Measurements from ENCODE around the gene FHIT. TPM values are rescaled to one million over a fixed set of nuclear protein-coding genes. Genes with fewer than 3 reads are reported as not detected.

Gene FHIT
- total RNA-seq, 1 donor = 2.2 TPM

GRCh38 chr3:60585918-60586317 lies 665.3 kb downstream of the FHIT start:
- no peak for DNase-seq (ENCODE audit: low read depth)
- H3K4me3 ChIP-seq (ENCODE audit: low read depth, low read length) = no peak overlapping the region
- TF ChIP-seq CTCF (IDR thresholded peaks at IDR 0.05; ENCODE audit: insufficient read depth, low read depth, low read length) = no peak

- peak; percentile 16 for DNase-seq (ENCODE audit: low read depth)
Observed at GRCh38 chr3:60584250-60584649, 667.0 kb downstream of the FHIT start.

GRCh38 chr3:60582288-60582687 lies 669.0 kb downstream of the FHIT start:
- peak; percentile 14 for DNase-seq (ENCODE audit: low read depth)
- no peak overlapping the region for H3K4me3 ChIP-seq (ENCODE audit: low read depth, low read length)
- peak; percentile 19 for TF ChIP-seq CTCF (IDR thresholded peaks at IDR 0.05; ENCODE audit: insufficient read depth, low read depth, low read length)

More at GRCh38 chr3:60584250-60584649, 667.0 kb downstream of the FHIT start:
- TF ChIP-seq CTCF (IDR thresholded peaks at IDR 0.05; ENCODE audit: insufficient read depth, low read depth, low read length) = no peak
- H3K4me3 ChIP-seq (ENCODE audit: low read depth, low read length) = no peak overlapping the region

- TF ChIP-seq CTCF (IDR thresholded peaks at IDR 0.05; ENCODE audit: insufficient read depth, low read depth, low read length) = no peak
- H3K4me3 ChIP-seq (ENCODE audit: low read depth, low read length) = no peak overlapping the region
- DNase-seq (ENCODE audit: low read depth) = no peak
Observed at GRCh38 chr3:60580809-60581208, 670.4 kb downstream of the FHIT start.

- TF ChIP-seq CTCF (IDR thresholded peaks at IDR 0.05; ENCODE audit: insufficient read depth, low read depth, low read length) = no peak
- DNase-seq (ENCODE audit: low read depth) = peak; percentile 66
- no peak overlapping the region for H3K4me3 ChIP-seq (ENCODE audit: low read depth, low read length)
Observed at GRCh38 chr3:60579734-60580133, 671.5 kb downstream of the FHIT start.

- no peak for DNase-seq (ENCODE audit: low read depth)
- no peak for TF ChIP-seq CTCF (IDR thresholded peaks at IDR 0.05; ENCODE audit: insufficient read depth, low read depth, low read length)
Observed at GRCh38 chr3:60578936-60579335, 672.3 kb downstream of the FHIT start.

GRCh38 chr3:60577601-60578000 lies 673.7 kb downstream of the FHIT start:
- no peak overlapping the region for H3K4me3 ChIP-seq (ENCODE audit: low read depth, low read length)
- no peak for DNase-seq (ENCODE audit: low read depth)
- no peak for TF ChIP-seq CTCF (IDR thresholded peaks at IDR 0.05; ENCODE audit: insufficient read depth, low read depth, low read length)

More at GRCh38 chr3:60578936-60579335, 672.3 kb downstream of the FHIT start:
- H3K4me3 ChIP-seq (ENCODE audit: low read depth, low read length) = no peak overlapping the region

Measured in fibroblast of villous mesenchyme (primary cell).